Mesenchymal stem cell (in vitro differentiated cells and primary cell): ENCODE results near the gene VRK2.
A peak's percentile ranks its signal among the peaks of the same experiment; 100 is the strongest.

ENCODE experiments used
- DNase-seq: peaks from one replicate; pipeline ENCODE4 v3.0.0-alpha.2; 2013
- H2AFZ ChIP-seq: one replicate; pipeline ENCODE4 v1.6.1; 2013; ENCODE audit warnings: low read depth, mild to moderate bottlenecking, control low read depth, inconsistent platforms, low read length, moderate library complexity
- H2AK5ac ChIP-seq: 2 replicates; pipeline ENCODE4 v1.6.1; 2013; ENCODE audit warnings: low read length, moderate library complexity, mild to moderate bottlenecking, inconsistent platforms; ENCODE audit not compliant: severe bottlenecking
- H2BK120ac ChIP-seq: one replicate; pipeline ENCODE4 v1.6.1; 2013; ENCODE audit warnings: low read depth, mild to moderate bottlenecking, inconsistent platforms, low read length, moderate library complexity
- H2BK12ac ChIP-seq, 2 experiments: one replicate each; pipeline ENCODE4 v1.6.1; 2013; ENCODE audit warnings: inconsistent platforms in 2 of 2, low read length in 2 of 2, mild to moderate bottlenecking in 2 of 2, moderate library complexity in 2 of 2, control low read depth in 1 of 2
- H2BK15ac ChIP-seq: one replicate; pipeline ENCODE4 v1.6.1; 2013; ENCODE audit warnings: mild to moderate bottlenecking, low read depth, inconsistent platforms; ENCODE audit not compliant: poor library complexity, severe bottlenecking
- H2BK5ac ChIP-seq: 2 replicates; pipeline ENCODE4 v1.6.1; 2013; ENCODE audit warnings: low read depth, mild to moderate bottlenecking, low read length, control low read depth, inconsistent platforms; ENCODE audit not compliant: poor library complexity, severe bottlenecking
- H3K14ac ChIP-seq, 2 experiments: one replicate each; pipeline ENCODE4 v1.6.1; 2013; ENCODE audit warnings: inconsistent platforms in 2 of 2, low read length in 2 of 2, control low read depth in 1 of 2, mild to moderate bottlenecking in 1 of 2, moderate library complexity in 1 of 2
- H3K18ac ChIP-seq, 2 experiments: one replicate each; pipeline ENCODE4 v1.6.1; 2013; ENCODE audit warnings: inconsistent platforms in 2 of 2, low read length in 2 of 2, control low read depth in 1 of 2, low read depth in 1 of 2, mild to moderate bottlenecking in 1 of 2
- H3K23ac ChIP-seq, 2 experiments: one replicate each; pipeline ENCODE4 v1.6.1; 2013; ENCODE audit warnings: inconsistent platforms in 2 of 2, low read length in 2 of 2, mild to moderate bottlenecking in 2 of 2, moderate library complexity in 2 of 2, control low read depth in 1 of 2
- H3K27ac ChIP-seq: 2 replicates; pipeline ENCODE4 v1.5.1; 2013; ENCODE audit warnings: mild to moderate bottlenecking, moderate library complexity, low read length, control low read depth, inconsistent platforms; ENCODE audit not compliant: poor library complexity, severe bottlenecking
- H3K27me3 ChIP-seq, 2 experiments: 2 replicates each; pipeline versions ENCODE4 v1.6.1 to v1.7.0; 2013; ENCODE audit warnings: low read length in 2 of 2, mild to moderate bottlenecking in 2 of 2, moderate library complexity in 2 of 2, control low read depth in 1 of 2, inconsistent platforms in 1 of 2; ENCODE audit not compliant: control insufficient read depth in 1 of 2, insufficient read depth in 1 of 2
- H3K36me3 ChIP-seq, 2 experiments: 2 replicates each; pipeline versions ENCODE4 v1.6.1 to v1.7.0; 2013; ENCODE audit warnings: low read length in 2 of 2, control low read depth in 1 of 2, inconsistent platforms in 1 of 2, low read depth in 1 of 2, mild to moderate bottlenecking in 1 of 2; ENCODE audit not compliant: insufficient read depth in 2 of 2, control insufficient read depth in 1 of 2
- H3K4ac ChIP-seq, 2 experiments: one replicate each; pipeline ENCODE4 v1.6.1; 2013; ENCODE audit warnings: inconsistent platforms in 2 of 2, low read length in 2 of 2, mild to moderate bottlenecking in 2 of 2, moderate library complexity in 2 of 2, control low read depth in 1 of 2, low read depth in 1 of 2
- H3K4me1 ChIP-seq: 2 replicates; pipeline ENCODE4 v1.6.1; 2013; ENCODE audit warnings: low read depth, low read length, control low read depth; ENCODE audit not compliant: control insufficient read depth, insufficient read depth
- H3K4me2 ChIP-seq: 2 replicates; pipeline ENCODE4 v1.6.1; 2013; ENCODE audit warnings: low read length, mild to moderate bottlenecking, inconsistent platforms; ENCODE audit not compliant: poor library complexity, severe bottlenecking
- H3K4me3 ChIP-seq, 2 experiments: 2 replicates each; pipeline versions ENCODE4 v1.5.1 to v1.7.0; 2013; ENCODE audit warnings: low read length in 2 of 2, mild to moderate bottlenecking in 2 of 2, control low read depth in 1 of 2, low read depth in 1 of 2; ENCODE audit not compliant: insufficient read depth in 1 of 2
- H3K79me1 ChIP-seq: replicated peaks from 2 replicates; pipeline ENCODE4 v1.6.1; 2013; ENCODE audit warnings: mild to moderate bottlenecking, control low read depth, low read length, inconsistent platforms; ENCODE audit not compliant: poor library complexity, severe bottlenecking
- H3K9ac ChIP-seq: 2 replicates; pipeline ENCODE4 v1.7.0; 2013; ENCODE audit warnings: mild to moderate bottlenecking, low read length, moderate library complexity
- H3K9me3 ChIP-seq: 2 replicates; pipeline ENCODE4 v1.7.0; 2013; ENCODE audit warnings: mild to moderate bottlenecking, low read length; ENCODE audit not compliant: control insufficient read depth
- H4K8ac ChIP-seq: one replicate; pipeline ENCODE4 v1.6.1; 2013; ENCODE audit warnings: inconsistent platforms, mild to moderate bottlenecking, low read length, moderate library complexity
- H4K91ac ChIP-seq: one replicate; pipeline ENCODE4 v1.6.1; 2013; ENCODE audit warnings: mild to moderate bottlenecking, low read length, inconsistent platforms
- WGBS: methylation state at CpG from one replicate; pipeline ENCODE4 v1.1.7; 2013; ENCODE audit warnings: mixed read lengths; 5-methylcytosine and 5-hydroxymethylcytosine counted together

VRK2 gene

GRCh38 chr2:58057707-58058530, 11.3 kb downstream of the VRK2 start:
- Histone ChIP-seq H4K8ac (no peak overlapping the region), H3K23ac (no peak overlapping the region), H3K4ac (no peak overlapping the region), H3K4me1 (no peaks in the 10 kb centered on the region), H3K27me3 (no peaks in the 10 kb centered on the region), H2AFZ (no peak overlapping the region), H2BK15ac (no peak overlapping the region), H3K4me3 (no peak overlapping the region), H3K36me3 (peaks cover 2 to 45% of the 10 kb centered on the region in 2 experiments), H4K91ac (no peak overlapping the region), H2BK12ac (no peak overlapping the region), H2BK120ac (no peak overlapping the region), H2BK5ac (no peak overlapping the region), H3K9ac (no peak overlapping the region), H3K4me2 (no peak overlapping the region), H3K14ac (no peak overlapping the region), H3K18ac (no peak overlapping the region), H3K9me3 (no peaks in the 10 kb centered on the region), H2AK5ac (no peak overlapping the region), H3K79me1 (peaks cover 20% of the 10 kb centered on the region), H3K27ac (no peak overlapping the region)
- 84% methylated on average over 5 of the region's 6 CpGs for WGBS
- DNase-seq, result no peak

- H3K27ac ChIP-seq, result no peak overlapping the region
- no peak overlapping the region for H3K4me2 ChIP-seq
- H4K8ac ChIP-seq, result no peak overlapping the region
- H2BK15ac ChIP-seq, result no peak overlapping the region
- H3K18ac ChIP-seq, result no peak overlapping the region
- no peak overlapping the region for H4K91ac ChIP-seq
- H3K9ac ChIP-seq, result peak overlapping the region; percentile 81
- H3K9me3 ChIP-seq, result no peaks in the 10 kb centered on the region
- DNase-seq, result peak; percentile 86
- no peak overlapping the region for H3K14ac ChIP-seq
- no peak overlapping the region for H3K4ac ChIP-seq
- H3K4me1 ChIP-seq, result no peaks in the 10 kb centered on the region
- H2AK5ac ChIP-seq, result no peak overlapping the region
- peaks cover 0 to 21% of the 10 kb centered on the region in 2 experiments for H3K36me3 ChIP-seq
- H2AFZ ChIP-seq, result no peak overlapping the region
- WGBS, result 51% methylated on average over 2 of the region's 2 CpGs
- peak overlapping the region in 1 of 2 experiments; percentile 56 for H3K4me3 ChIP-seq
- H2BK12ac ChIP-seq, result no peak overlapping the region
- no peaks in the 10 kb centered on the region for H3K27me3 ChIP-seq
- peaks cover 11% of the 10 kb centered on the region for H3K79me1 ChIP-seq
- no peak overlapping the region for H2BK5ac ChIP-seq
- H2BK120ac ChIP-seq, result no peak overlapping the region
- H3K23ac ChIP-seq, result no peak overlapping the region
Measured at GRCh38 chr2:58063641-58064040, 17.0 kb downstream of the VRK2 start.

- Histone ChIP-seq H3K9ac (peak overlapping the region; percentile 81), H3K27me3 (no peaks in the 10 kb centered on the region), H2BK120ac (no peak overlapping the region), H3K4me1 (no peaks in the 10 kb centered on the region), H3K36me3 (peaks cover 0 to 19% of the 10 kb centered on the region in 2 experiments), H3K14ac (no peak overlapping the region), H2BK5ac (no peak overlapping the region), H2BK15ac (no peak overlapping the region), H3K4me3 (peak overlapping the region in 1 of 2 experiments; percentile 56), H2BK12ac (no peak overlapping the region), H3K23ac (no peak overlapping the region), H4K8ac (no peak overlapping the region), H3K4ac (no peak overlapping the region), H3K4me2 (no peak overlapping the region), H3K79me1 (peaks cover 11% of the 10 kb centered on the region), H2AK5ac (no peak overlapping the region), H3K9me3 (peaks cover 2% of the 10 kb centered on the region), H3K18ac (no peak overlapping the region), H4K91ac (no peak overlapping the region), H2AFZ (no peak overlapping the region), H3K27ac (no peak overlapping the region)
- no peak for DNase-seq
- 88% methylated on average over 1 of the region's 2 CpGs for WGBS
Measured at GRCh38 chr2:58064086-58064485, 17.5 kb downstream of the VRK2 start.

GRCh38 chr2:58065248-58065647, 18.6 kb downstream of the VRK2 start:
- Histone ChIP-seq H3K4ac (no peak overlapping the region), H3K9ac (no peak overlapping the region), H2BK120ac (no peak overlapping the region), H3K23ac (no peak overlapping the region), H3K4me1 (no peaks in the 10 kb centered on the region), H2BK15ac (no peak overlapping the region), H3K27me3 (no peaks in the 10 kb centered on the region), H2AK5ac (no peak overlapping the region), H3K14ac (no peak overlapping the region), H3K79me1 (peaks cover 17% of the 10 kb centered on the region), H3K9me3 (peaks cover 3% of the 10 kb centered on the region), H3K4me2 (no peak overlapping the region), H3K18ac (no peak overlapping the region), H2AFZ (no peak overlapping the region), H2BK12ac (no peak overlapping the region), H4K91ac (no peak overlapping the region), H3K27ac (no peak overlapping the region), H4K8ac (no peak overlapping the region), H3K36me3 (peaks cover 0 to 21% of the 10 kb centered on the region in 2 experiments), H2BK5ac (no peak overlapping the region), H3K4me3 (no peak overlapping the region)
- DNase-seq, result no peak
- WGBS, result no CpG with 5 or more reads among the region's 1 CpG
